Iris pigment epithelial cell (primary cell): ENCODE data around the gene PSMB3.
"Not testable (repeated sequence)": the region's sequence is repeated elsewhere in the genome, so short reads cannot be mapped to it uniquely, and the experiment has no call there.

ENCODE experiments used
- DNase-seq: peaks from one replicate; pipeline ENCODE4 v3.0.0-alpha.2; 2011; ENCODE audit warnings: low read depth

PSMB3 gene

DNA sequence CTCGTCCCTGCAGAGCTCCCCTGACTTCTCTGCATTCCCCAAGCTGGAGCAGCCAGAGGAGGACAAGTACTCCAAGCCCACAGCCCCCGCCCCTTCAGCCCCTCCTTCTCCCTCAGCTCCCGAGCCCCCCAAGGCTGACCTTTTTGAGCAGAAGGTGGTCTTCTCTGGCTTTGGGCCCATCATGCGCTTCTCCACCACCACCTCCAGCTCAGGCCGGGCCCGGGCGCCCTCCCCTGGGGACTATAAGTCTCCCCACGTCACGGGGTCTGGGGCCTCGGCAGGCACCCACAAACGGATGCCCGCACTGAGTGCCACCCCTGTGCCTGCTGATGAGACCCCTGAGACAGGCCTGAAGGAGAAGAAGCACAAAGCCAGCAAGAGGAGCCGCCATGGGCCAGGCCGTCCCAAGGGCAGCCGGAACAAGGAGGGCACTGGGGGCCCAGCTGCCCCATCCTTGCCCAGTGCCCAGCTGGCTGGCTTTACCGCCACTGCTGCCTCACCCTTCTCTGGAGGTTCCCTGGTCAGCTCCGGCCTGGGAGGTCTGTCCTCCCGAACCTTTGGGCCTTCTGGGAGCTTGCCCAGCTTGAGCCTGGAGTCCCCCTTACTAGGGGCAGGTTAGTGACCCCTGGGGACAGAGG, 36.1 kb upstream of the PSMB3 start:
- DNase-seq: no peak

DNA sequence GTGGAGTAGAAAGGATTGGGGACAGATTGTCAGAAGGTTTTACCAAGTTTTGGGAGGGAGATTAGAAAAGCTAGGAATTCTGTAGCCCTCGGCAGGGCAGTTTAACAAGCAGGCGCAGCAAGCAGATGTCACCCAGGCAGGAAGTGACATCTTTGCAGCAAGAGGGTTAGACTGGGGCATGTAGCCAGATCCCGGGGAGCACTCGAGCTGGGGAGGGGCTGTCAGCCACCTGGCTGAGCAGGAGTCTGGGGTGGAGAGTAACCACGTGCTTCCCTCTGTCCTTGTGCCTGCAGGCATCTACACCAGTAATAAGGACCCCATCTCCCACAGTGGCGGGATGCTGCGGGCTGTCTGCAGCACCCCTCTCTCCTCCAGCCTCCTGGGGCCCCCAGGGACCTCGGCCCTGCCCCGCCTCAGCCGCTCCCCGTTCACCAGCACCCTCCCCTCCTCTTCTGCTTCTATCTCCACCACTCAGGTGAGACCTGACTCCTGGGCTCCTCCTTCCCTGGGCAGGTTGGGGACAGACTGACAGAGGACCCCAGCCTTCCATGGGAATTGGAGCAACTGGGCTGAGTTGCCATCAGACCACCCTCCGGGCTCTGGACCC, 35.3 kb upstream of the PSMB3 start:
- DNase-seq: no peak

DNA sequence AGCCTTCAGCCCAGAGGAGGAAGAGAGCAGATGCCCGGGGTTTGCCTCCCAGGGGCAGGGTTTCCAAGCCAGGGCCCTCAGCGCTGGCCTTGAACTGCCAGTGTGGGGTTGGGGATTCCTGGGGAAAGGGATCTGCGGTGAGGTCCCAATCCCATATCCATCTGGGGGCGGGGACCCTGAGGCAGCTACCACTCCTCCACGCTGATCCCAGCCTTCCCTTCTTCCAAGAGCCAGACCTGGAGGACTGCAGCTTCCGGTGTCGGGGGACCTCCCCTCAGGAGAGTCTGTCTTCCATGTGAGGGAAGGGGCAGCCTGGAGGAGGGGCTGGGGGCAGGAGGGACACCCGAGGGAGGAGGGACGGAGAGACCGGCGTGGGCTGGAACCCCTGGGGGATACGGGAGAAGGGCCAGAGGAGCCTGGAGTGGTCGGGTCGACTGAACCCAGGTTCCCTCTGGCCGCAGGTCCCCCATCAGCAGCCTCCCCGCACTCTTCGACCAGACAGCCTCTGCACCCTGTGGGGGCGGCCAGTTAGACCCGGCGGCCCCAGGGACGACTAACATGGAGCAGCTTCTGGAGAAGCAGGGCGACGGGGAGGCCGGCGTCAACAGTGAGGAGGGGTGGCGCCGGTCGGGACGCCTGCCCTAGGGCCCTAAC, 33.1 kb upstream of the PSMB3 start:
- no peak for DNase-seq

DNA sequence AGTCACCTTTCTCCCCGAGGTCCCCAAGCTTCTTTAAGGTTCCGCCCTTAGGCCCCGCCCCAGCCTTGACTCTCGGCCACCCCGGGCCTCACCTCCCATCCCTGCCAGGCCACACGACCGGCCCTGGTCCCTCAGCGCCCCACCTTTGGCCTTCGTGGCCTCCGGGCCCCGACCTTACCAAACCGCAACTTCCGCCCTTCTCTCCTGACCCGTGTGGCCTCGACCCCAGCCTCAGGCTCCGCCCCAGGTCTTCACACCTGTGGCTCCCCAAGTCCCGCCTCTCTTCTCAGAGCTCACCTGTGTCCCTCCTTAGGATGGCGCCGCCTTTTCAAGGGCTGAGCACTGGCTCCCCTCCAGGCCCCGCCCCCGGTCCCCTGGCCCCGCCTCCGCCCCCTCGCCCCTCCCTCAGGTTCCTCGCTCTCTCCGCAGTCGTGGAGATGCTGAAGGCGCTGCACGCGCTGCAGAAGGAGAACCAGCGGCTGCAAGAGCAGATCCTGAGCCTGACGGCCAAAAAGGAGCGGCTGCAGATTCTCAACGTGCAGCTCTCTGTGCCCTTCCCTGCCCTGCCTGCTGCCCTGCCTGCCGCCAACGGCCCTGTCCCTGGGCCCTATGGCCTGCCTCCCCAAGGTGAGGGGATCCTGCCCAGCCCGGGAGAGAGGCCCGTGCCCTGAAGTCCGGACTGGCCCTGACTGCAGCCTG, 32.4 kb upstream of the PSMB3 start:
- DNase-seq: no peak

DNA sequence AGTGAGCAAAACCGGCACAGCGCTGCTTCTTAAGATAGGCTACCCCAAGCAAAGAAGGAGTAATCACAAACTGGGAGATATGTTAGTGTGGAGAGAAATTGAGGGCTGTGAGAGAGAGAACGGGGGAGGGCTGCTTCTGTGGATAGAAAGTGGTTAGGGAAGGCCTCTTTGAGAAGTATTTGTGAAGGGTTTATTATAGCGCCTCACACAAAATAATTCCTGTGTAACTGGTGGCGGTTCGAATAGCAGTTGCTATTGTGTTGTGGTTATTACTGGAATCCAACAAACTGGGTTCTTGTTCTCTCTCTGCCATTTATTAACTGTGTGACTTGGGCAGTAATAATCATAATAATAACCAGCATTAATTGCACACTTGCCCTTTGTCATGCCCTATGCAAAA, 31.6 kb upstream of the PSMB3 start:
- DNase-seq: no peak

DNA sequence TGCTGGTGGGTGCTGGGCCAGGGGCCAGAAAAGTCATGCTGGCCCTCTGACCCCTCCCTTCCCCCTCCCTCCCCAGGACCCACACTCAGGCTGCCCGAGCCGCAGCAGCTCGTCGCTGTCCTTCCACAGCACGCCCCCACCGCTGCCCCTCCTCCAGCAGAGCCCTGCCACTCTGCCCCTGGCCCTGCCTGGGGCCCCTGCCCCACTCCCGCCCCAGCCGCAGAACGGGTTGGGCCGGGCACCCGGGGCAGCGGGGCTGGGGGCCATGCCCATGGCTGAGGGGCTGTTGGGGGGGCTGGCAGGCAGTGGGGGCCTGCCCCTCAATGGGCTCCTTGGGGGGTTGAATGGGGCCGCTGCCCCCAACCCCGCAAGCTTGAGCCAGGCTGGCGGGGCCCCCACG, 30.7 kb upstream of the PSMB3 start:
- DNase-seq: no peak

DNA sequence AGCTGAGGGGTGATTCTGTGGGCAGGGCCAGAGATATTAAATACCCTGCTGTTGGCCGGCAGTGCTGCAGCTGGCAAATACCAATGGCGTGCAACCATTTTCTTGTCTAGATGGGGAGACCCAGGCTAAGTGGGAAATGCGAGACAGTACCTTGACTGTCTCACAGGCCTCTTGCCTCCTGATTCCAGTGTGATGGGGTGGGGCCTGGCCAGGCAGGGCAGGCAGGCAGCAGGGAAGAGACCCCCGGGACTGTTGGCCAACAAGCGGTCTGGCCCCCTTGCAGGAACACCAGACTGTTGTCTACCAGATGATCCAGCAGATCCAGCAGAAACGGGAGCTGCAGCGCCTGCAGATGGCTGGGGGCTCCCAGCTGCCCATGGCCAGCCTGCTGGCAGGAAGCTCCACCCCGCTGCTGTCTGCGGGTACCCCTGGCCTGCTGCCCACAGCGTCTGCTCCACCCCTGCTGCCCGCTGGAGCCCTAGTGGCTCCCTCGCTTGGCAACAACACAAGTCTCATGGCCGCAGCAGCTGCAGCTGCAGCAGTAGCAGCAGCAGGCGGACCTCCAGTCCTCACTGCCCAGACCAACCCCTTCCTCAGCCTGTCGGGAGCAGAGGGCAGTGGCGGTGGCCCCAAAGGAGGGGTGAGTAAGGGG, 28.1 kb upstream of the PSMB3 start:
- DNase-seq: no peak

DNA sequence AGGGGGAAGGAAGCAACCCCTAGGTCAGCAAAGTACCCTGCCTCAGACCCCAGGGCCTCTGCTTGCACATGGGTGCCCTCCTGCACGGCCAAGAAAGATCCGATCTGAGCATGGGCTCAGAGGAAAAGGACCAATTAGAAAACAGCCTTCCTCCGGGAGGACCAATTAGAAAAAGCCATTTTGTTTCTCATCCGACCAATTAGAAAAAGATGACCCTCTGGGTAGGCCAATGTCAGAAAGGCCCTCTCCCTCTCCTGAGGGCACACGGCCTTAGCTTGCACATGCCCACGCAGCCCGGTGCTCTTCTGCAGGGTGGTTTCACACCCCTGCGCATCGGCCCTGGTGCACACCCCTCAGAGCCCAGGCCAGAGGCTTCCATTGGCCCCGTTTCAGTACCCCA, 27.5 kb upstream of the PSMB3 start:
- DNase-seq: no peak

DNA sequence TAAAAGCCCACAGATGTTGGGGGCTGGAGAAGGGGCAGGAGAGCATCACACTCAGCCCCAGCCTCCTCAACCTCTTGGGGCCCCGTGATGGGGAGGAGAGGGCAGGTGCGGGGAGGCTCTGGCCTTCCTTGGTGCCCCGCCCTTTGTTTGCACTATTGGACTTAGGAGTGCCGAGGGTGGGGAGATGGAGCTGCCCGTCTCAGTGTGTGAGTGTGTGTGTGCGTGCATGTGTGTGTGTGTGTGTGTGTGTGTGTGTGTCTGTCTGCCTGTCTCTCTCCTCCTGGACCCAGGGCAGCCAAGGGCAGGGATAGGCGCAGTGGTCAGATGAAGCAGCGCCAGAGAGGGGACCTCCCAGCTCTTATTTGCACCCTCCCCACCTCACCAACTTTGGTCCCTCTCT, 26.4 kb upstream of the PSMB3 start:
- not testable (repeated sequence) for DNase-seq

DNA sequence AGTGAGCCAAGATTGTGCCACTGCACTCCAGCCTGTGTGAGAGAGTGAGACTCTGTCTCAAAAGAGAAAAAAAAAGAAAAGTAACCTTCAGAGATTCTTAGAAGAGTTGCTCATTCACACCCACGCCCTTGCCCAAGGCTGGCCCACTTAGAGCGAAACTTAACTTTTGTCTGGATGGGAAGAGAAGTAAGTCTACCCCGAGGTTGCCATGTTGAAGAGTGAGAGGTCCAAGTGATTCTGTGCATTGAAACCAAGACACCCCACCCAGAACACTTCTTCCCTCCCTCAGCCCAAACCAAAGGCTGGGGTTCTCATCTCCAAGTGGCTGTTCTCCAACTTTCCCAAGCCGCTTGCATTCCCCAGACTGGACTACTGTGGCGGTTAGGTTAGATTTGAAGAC, 24.8 kb upstream of the PSMB3 start:
- DNase-seq: no peak

DNA sequence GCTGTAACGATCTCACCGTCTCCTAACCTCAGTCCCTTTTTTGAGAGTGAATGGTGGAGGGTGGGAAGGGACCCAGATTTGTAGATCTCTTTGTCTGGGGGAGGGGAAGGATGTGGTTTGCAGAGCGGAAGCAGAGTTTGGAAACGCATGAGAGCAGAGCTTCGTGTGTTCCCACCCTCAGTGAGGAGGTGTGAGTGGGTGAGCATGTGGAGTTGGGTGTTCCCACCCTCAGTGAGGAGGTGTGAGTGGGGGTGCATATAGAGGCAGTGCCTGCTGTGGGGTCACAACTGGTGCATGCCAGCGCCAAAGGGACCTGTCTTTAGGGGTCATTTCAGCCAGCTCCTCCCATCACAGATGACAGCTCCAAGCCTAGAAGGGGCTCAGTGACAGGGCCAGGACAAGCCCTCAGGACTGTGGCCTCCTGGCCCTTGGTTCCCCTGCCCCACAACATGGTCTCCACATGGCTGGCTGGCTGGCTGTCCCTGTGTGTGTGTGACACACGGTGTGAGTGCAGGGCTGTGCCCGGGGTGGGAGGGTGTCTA, 24.2 kb upstream of the PSMB3 start:
- no peak for DNase-seq

DNA sequence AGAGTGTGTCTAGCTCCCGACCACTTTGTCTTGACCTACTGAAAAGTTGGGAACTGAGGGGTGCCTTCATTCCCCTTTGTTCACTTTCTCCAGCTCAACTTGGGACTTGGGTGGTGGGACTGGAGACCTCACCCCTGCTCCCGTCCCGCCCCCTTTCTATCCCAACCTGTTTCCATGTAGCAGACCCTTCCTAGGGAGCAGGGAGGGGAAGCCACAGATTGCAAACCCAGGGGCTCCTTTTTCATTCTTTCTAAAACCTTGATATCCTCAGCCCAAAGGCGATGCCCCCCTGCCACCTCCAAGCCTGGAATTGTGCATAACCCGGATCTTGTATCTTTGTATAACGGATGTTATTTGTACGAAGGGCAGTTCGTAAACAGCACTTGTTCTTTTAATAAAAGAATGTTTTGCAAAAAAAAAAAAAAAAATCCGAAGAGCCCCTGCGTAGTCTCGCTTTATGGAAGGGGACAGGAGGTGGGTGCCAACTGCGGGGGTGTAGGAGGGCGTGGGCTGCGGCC, 23.1 kb upstream of the PSMB3 start:
- DNase-seq: no peak

DNA sequence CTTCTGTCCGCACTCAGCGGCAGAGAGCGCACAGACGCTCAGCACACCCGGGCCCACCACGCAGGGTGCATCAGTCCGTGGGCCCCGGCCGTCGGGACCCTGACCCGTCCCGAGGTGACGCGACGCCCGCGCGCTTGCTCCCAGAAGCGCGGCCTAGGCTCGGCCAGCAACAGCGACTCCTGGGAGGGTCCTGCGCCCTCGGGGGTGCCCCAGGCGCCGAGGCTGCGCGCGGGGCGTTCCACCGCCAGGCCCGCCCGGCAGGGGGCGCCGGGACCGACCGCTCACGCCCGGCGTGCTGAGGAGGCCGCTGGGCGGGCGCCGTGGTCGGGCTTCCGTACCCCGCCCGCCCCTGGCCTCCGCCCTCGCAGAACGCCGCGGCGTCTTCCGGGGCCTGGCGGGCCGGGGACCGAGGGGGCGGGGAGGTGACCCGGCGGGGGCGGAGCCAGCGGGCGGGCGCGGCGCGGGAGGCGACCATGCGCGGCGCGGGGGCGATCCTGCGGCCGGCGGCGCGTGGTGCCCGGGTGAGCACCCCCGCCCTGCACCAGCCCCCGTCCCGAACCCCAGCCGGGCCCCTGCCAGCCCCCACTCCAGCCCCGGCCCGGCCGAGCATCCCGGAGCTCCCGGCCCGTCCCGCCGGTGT, 22.5 kb upstream of the PSMB3 start, which contains the start of gene CISD3:
CISD3 (plus strand) TSS at position 456 of the 640 bp plus-strand sequence; CDS start at position 474, 18 bp downstream.
- DNase-seq: peak; percentile 76

DNA sequence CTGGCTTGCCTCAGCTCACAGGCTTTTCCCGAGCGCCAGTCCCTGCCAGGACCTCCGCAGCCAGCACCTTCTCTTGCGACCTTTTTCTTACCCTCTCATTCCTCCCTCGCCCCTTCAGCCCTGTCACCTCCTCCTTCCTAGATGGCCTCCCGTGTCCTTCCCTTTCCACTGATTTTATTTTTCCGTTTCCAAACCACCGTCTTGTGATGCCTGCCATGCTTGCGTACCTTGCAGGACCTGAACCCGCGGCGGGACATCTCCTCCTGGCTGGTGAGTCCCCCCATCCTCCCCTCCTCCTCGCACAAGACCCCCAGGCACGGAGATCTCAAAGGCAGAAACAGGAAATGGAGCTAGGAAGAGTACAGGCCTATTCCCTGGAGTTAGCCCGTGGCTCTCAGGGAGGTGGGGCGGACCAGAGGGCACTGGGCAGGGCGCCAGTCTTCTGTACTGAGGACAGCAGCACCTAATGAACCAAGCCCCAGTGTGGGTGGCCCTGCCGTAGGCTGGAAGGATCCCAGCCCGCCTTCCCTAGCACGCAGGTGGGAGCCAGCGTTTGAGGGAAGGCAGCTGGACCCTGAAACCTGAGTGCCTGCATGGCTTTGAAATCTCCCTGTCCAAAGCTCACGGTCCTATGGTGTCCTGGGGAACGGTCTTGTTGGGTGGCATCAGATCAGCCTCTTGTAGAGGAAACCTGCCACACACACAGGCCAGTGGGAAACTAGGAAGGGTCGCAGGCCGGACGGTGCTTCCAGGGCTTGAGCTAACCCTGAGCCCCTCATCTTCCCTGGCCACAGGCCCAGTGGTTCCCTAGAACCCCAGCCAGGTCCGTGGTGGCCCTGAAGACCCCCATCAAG, 21.8 kb upstream of the PSMB3 start:
- peak; percentile 47 for DNase-seq

DNA sequence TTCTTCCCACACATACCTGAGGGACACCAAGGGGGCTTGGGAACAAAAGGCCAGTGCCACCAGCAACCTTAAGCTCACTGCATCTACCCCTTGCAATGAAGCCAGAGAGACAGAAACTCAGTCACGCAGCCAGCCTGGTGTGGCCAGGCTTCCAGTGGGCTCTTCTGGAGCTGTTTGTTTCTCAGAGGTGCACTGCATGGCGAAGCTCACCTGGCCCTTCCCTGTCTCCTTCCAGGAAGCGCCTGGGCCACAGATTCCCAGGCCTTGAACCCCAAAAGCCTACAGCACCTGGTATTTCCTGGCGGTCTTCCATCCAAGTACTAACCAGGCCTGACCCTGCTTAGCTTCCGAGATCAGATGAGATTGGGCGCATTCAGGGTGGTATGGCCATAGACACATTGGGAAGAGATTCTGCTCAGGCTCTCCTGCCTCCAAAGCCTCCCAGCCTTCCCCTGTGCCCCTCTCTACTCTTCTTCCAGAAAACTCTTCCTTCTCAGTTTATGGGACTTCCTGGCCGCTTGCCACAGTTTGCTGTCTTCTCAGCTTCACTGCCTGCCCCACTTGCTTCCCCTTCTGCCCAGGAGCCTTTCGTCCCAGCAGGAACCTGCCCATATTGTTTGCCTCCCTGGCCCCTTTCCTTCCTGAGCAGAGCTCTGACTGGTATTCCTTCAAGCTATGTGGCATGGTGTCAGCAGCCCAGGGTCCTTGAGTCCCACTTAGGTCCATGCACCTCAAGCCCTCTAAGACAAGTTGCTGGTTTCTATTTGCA, 20.8 kb upstream of the PSMB3 start:
- no peak for DNase-seq

DNA sequence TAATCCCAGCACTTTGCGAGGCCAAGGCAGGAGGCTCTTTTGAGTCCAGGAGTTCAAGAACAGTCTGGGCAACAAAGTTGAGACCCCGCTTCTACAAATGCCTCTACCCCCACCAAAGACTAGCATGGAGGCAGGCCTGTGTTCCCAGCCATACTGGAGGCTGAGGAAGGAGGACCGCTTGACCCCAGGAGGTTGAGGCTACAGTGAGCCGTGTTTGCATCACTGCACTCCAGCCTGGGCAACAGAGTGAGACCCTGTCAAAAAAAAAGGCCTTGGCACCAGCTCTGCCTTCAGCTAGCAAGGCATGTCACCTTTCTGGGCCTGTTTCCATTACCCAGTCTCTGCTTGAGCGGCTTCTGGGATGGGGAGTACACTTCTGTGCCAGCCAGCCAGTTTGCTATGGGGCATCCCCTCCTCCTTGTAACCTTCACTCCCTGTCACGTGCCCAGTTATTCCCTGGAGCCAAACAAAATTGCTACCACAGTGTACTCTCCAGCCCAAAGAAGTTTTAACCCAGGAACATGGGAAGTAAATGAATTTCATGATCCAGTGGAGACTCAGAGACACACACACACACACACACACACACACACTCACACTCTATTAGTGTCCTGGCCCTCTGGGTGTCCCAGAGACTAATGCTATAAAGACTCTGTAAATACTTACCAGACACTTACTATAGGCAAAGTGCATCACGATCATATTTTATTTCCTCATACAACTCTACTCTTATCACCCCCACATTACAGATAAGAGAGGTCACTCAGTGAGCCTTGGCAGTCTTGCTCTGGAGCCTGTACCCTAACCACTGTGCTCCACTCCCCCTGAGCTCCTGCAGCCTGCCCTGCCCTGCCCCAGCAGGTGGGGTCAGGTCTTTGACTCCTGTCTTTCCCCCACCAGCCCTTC, 19.9 kb upstream of the PSMB3 start:
- DNase-seq: no peak

DNA sequence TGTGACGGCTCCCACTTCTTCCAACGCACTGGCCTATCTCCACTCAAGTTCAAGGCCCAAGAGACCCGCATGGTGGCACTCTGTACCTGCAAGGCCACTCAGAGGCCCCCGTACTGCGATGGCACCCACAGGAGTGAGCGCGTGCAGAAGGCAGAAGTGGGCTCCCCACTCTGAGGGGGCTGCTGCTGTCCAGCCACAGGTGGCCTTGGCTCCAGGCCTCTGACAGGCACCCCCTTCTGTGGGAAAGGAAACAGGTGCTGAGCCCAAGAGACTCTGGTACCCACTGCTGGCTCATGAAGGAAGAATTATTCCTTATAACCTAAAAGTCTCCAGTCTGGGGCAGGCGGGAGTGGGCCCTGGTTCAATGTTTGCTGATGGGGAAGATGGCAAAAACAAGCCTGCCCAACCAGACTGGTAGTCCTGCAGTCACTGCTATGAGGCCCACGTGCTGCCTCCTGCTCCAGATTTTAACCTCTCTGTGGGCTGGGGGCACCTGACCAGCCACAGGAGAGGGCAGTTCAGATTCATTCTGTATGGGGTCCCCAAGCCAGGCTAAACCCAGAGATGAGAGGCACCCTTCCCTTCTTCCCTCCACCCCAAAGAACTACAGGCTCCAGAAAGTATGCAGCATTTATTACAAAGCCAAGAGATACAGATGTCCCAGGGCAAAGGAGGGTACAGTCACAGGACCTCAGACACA, 19.1 kb upstream of the PSMB3 start:
- no peak for DNase-seq
